ENCODE measurements around the gene LIG3. TPM values are rescaled to one million over a fixed set of nuclear protein-coding genes. Genes with fewer than 3 reads are reported as not detected.

Gene LIG3
- total and polyA plus RNA-seq, 2 donors (not counting 1 experiment from before 2014, with no cell fraction given) = 19.4 to 28.2 TPM

GRCh38 chr17:35001549-35001948, 21.2 kb downstream of the LIG3 start:
- H3K27ac ChIP-seq (ENCODE audit: insufficient read depth, low read length) = no peak overlapping the region
- H3K9ac ChIP-seq (ENCODE audit: insufficient read depth, low read length) = no peak overlapping the region
- peaks cover 22% of the 10 kb centered on the region for H3K36me3 ChIP-seq (ENCODE audit: control insufficient read depth, insufficient read depth, low read length)
- H4K20me1 ChIP-seq (ENCODE audit: control insufficient read depth, extremely low read depth, insufficient read depth, low read length) = no peaks in the 10 kb centered on the region
- TF ChIP-seq CTCF (conservative IDR thresholded peaks at IDR 0.05 in 1 of 2, IDR thresholded peaks at IDR 0.05 in 1 of 2; ENCODE audit: low read depth in 1 of 2, low read length in 2 of 2) = no peak
- no peak for TF ChIP-seq EZH2 (IDR thresholded peaks at IDR 0.05; ENCODE audit: low read length, missing control alignments)
- DNase-seq (ENCODE audit: low read depth in 2 of 2) = no peak
- H3K4me2 ChIP-seq (ENCODE audit: extremely low read depth, insufficient read depth, low read length) = no peak overlapping the region
- H2AFZ ChIP-seq (ENCODE audit: low read length) = no peak overlapping the region
- H3K27me3 ChIP-seq (ENCODE audit: control insufficient read depth, insufficient read depth, low read length) = no peaks in the 10 kb centered on the region
- H3K79me2 ChIP-seq (ENCODE audit: control insufficient read depth, insufficient read depth, low read length) = no peaks in the 10 kb centered on the region
- peaks cover 13% of the 10 kb centered on the region for H3K4me1 ChIP-seq (ENCODE audit: control insufficient read depth, extremely low read depth, insufficient read depth, low read length)
- H3K9me3 ChIP-seq (ENCODE audit: control insufficient read depth, insufficient read depth, low read depth, low read length) = no peaks in the 10 kb centered on the region
- H3K4me3 ChIP-seq (replicated peaks in 1 of 4; ENCODE audit: control extremely low read depth in 1 of 4, insufficient read depth in 1 of 4, low read depth in 3 of 4, low read length in 4 of 4) = no peak overlapping the region

- Histone ChIP-seq H3K4me1 (ENCODE audit: control insufficient read depth, extremely low read depth, insufficient read depth, low read length) (peaks cover 1% of the 10 kb centered on the region), H2AFZ (ENCODE audit: low read length) (no peak overlapping the region), H3K27ac (ENCODE audit: insufficient read depth, low read length) (no peak overlapping the region), H3K79me2 (ENCODE audit: control insufficient read depth, insufficient read depth, low read length) (no peaks in the 10 kb centered on the region), H3K4me2 (ENCODE audit: extremely low read depth, insufficient read depth, low read length) (no peak overlapping the region), H3K9me3 (ENCODE audit: control insufficient read depth, insufficient read depth, low read depth, low read length) (no peaks in the 10 kb centered on the region), H3K4me3 (replicated peaks in 1 of 4; ENCODE audit: control extremely low read depth in 1 of 4, insufficient read depth in 1 of 4, low read depth in 3 of 4, low read length in 4 of 4) (no peak overlapping the region), H3K36me3 (ENCODE audit: control insufficient read depth, insufficient read depth, low read length) (peaks cover 25% of the 10 kb centered on the region), H3K27me3 (ENCODE audit: control insufficient read depth, insufficient read depth, low read length) (no peaks in the 10 kb centered on the region), H4K20me1 (ENCODE audit: control insufficient read depth, extremely low read depth, insufficient read depth, low read length) (no peaks in the 10 kb centered on the region), H3K9ac (ENCODE audit: insufficient read depth, low read length) (no peak overlapping the region)
- DNase-seq (ENCODE audit: low read depth in 2 of 2) = peak; percentile 66 to 69
- TF ChIP-seq EZH2 (IDR thresholded peaks at IDR 0.05; ENCODE audit: low read length, missing control alignments) = no peak
- TF ChIP-seq CTCF (conservative IDR thresholded peaks at IDR 0.05 in 1 of 2, IDR thresholded peaks at IDR 0.05 in 1 of 2; ENCODE audit: low read depth in 1 of 2, low read length in 2 of 2) = no peak
Measured at GRCh38 chr17:35002876-35003551, 22.7 kb downstream of the LIG3 start.

- Histone ChIP-seq H4K20me1 (ENCODE audit: control insufficient read depth, extremely low read depth, insufficient read depth, low read length) (no peaks in the 10 kb centered on the region), H3K4me2 (ENCODE audit: extremely low read depth, insufficient read depth, low read length) (no peak overlapping the region), H3K9me3 (ENCODE audit: control insufficient read depth, insufficient read depth, low read depth, low read length) (no peaks in the 10 kb centered on the region), H3K4me3 (replicated peaks in 1 of 4; ENCODE audit: control extremely low read depth in 1 of 4, insufficient read depth in 1 of 4, low read depth in 3 of 4, low read length in 4 of 4) (no peak overlapping the region), H3K79me2 (ENCODE audit: control insufficient read depth, insufficient read depth, low read length) (no peaks in the 10 kb centered on the region), H2AFZ (ENCODE audit: low read length) (no peak overlapping the region), H3K36me3 (ENCODE audit: control insufficient read depth, insufficient read depth, low read length) (peaks cover 23% of the 10 kb centered on the region), H3K27me3 (ENCODE audit: control insufficient read depth, insufficient read depth, low read length) (no peaks in the 10 kb centered on the region), H3K27ac (ENCODE audit: insufficient read depth, low read length) (no peak overlapping the region), H3K4me1 (ENCODE audit: control insufficient read depth, extremely low read depth, insufficient read depth, low read length) (no peaks in the 10 kb centered on the region), H3K9ac (ENCODE audit: insufficient read depth, low read length) (no peak overlapping the region)
- TF ChIP-seq CTCF (conservative IDR thresholded peaks at IDR 0.05 in 1 of 2, IDR thresholded peaks at IDR 0.05 in 1 of 2; ENCODE audit: low read depth in 1 of 2, low read length in 2 of 2) (no peak), EZH2 (IDR thresholded peaks at IDR 0.05; ENCODE audit: low read length, missing control alignments) (no peak)
- no peak for DNase-seq (ENCODE audit: low read depth in 2 of 2)
Measured at GRCh38 chr17:35003778-35004177, 23.5 kb downstream of the LIG3 start.

All from fibroblast of lung (primary cell).